GM21825 (cell line): Measurements from ENCODE around the gene AKAP13.

Experiments
- ATAC-seq: cut with Tn5 transposase; IDR thresholded peaks from one replicate; pipeline ENCODE4 v1.9.1; 2021; ENCODE audit warnings: mild to moderate bottlenecking, moderate library complexity; ENCODE audit not compliant: unreplicated experiment

The AKAP13 gene

GRCh38 chr15:85758655-85758978, 378.2 kb downstream of the AKAP13 start:
- no peak for ATAC-seq

- no peak for ATAC-seq
Measured at GRCh38 chr15:85759376-85759775, 379.0 kb downstream of the AKAP13 start.

DNA sequence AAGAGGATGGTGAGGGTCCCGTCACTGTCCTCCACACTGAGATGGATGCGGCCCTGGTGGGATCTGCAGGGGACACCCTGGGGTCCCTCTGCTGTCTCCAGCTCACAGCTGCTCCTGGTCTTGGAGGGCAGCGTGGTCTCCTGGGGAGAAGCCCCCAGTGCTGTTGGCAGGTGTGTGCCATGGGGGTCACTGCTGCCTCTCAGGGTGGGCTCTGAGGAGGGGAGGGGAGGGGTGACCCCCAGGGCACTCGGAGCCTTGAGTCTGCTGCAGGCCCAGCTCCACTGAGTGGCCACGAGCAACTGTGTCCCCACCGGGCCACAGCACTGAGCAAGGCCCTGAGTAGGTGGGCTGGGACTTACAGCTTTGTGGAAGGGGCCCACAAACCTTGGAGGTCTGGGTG, 379.6 kb downstream of the AKAP13 start:
- ATAC-seq, result no peak

GRCh38 chr15:85760531-85761371, 380.3 kb downstream of the AKAP13 start:
- no peak for ATAC-seq

DNA sequence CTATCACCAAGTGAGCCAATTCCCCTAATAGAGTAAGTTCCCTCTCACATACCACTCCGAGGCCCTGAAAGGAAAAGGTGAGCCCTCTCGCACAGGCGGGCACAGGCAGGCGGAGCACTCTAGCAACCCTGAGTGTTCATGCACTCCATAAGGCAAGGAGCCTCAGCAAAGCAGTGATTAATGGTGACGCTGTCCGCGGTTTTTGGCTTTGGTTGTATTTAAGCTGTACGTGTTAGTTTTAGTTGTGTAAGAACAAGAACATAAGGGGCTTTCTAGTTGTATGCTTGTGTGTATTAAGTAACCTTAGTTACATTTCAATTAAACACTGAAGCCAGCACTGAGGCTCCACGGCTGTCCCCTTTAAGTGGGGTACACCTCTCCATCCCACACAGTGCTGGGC, 381.2 kb downstream of the AKAP13 start:
- ATAC-seq, result no peak

GRCh38 chr15:85762039-85762755, 381.8 kb downstream of the AKAP13 start:
- ATAC-seq, result no peak

DNA sequence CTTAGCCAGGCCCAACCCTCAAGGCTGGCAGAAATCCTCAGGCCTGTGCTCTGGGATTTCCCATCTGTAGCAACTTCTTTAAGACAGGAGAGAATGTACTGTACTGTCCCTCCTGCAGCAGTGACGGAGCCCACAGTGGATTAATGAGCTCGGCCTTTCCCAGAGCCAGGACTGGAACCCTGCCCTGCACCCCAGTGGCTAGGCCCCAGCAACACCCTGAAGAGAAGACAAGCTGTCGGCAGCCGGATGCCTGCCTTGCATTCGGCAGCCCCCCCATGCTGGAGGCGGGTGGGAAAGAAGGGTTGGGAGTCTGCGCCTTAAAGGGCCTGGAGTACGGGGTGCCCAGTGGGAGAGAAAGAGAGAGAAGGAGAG, 382.3 kb downstream of the AKAP13 start:
- ATAC-seq, result no peak

GRCh38 chr15:85763157-85763556, 382.8 kb downstream of the AKAP13 start:
- no peak for ATAC-seq

DNA sequence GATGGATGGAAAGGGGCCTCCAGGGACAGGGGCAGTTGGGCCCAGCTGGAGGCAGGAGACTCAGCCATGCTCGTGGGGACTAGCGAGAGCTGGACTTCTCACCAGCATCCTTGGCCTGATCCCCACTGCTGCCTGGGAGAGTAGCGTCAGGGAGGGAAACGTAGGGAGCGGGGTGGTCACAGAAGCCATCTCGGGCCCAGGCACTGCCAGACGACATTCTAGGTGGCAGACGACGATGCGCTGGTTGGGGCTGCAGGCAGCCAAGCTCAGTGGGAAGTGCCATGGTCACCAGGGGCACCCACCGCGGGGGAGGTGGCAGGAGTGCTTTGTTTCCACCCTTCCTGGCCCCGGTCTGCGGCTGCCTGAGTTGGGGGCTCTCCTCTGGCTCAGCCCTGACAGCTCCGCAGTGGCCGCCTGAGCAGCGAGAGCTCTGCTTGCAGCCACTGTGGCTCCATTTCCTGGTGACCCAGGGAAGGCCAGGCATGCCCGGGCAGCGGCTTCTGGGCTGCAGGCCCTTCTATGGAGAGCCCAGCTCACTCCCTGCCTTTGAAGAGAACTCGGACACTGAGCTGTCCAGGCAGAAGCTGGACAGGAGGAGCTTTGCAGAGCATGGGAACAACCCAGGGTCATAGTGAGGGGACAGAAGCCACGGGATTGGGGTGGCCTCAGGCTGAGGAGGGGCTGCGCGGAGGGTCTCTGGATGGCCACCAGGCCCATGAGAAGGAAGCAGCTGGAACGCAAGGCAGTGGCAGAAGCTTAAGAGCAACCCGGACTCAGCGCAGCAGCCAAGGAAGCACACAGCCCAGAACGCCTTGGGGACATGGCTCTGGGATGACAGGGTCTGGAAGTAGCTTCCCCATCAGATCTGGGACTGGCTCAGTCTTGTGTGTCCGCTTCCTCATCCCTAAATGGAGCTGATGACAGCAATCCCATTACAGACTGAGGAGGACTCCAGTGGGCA, 383.6 kb downstream of the AKAP13 start:
- ATAC-seq, result no peak

DNA sequence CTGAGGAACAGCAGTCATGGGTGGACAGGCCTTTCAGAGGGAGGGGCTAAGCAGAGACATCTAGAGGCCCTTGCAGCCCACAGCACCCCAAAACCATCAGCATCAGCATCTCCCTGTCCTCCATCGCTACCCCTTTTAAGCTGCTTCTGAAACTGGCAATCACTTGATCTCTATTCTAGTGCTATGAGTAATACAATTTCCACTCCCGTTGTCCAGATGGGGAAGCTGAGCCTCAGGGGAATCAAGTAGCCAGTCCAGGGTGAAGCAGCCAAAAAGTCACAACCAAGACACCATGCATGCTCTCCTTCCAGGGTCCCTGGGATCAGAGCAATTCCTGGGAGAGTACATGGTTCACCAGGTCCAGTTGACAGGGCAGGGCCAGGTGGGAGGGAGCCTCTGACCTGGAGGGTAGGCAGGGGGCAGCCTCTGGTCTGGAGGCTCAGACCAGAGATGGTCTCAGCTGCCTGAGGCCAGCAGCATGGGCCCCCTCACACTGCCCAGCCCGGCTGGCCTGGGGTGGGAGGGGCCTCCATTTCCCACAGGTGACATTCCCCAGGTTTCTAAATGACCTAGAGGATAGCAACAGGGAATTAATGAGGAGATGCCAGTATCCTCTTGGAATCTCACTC, 384.4 kb downstream of the AKAP13 start:
- ATAC-seq, result no peak

- ATAC-seq, result no peak
Measured at GRCh38 chr15:85766001-85766831, 385.8 kb downstream of the AKAP13 start.

GRCh38 chr15:85767785-85768529, 387.6 kb downstream of the AKAP13 start:
- no peak for ATAC-seq

GRCh38 chr15:85768595-85769168, 388.3 kb downstream of the AKAP13 start:
- no peak for ATAC-seq

- no peak for ATAC-seq
Measured at GRCh38 chr15:85769182-85769900, 388.9 kb downstream of the AKAP13 start.

GRCh38 chr15:85770096-85771041, 390.0 kb downstream of the AKAP13 start:
- ATAC-seq, result no peak

GRCh38 chr15:85771271-85771670, 390.9 kb downstream of the AKAP13 start:
- ATAC-seq, result no peak

GRCh38 chr15:85771781-85772445, 391.5 kb downstream of the AKAP13 start:
- ATAC-seq, result no peak
